K562 (cell line): ENCODE data around the gene SLCO2B1. TPM values are rescaled to one million over a fixed set of nuclear protein-coding genes. Genes with fewer than 3 reads are reported as not detected.

Source experiments
- KDM1A ChIP-seq, 2 experiments: fragments of 450-650 bp; IDR thresholded peaks; 2 replicates each; pipeline ENCODE4 v1.6.1; 2016; ENCODE audit warnings: mild to moderate bottlenecking in 2 of 2
- SNRNP70 ChIP-seq: fragments of 200-400 bp; formaldehyde crosslinking; optimal IDR thresholded peaks from 2 replicates; pipeline ENCODE3; 2017; ENCODE audit warnings: low read depth, low read length
- TCF3 ChIP-seq: sonication (generic); formaldehyde crosslinking; IDR thresholded peaks from 2 replicates; pipeline ENCODE4 v1.4.0; 2020; ENCODE audit warnings: mild to moderate bottlenecking, missing genetic modification reagents
- ZMIZ1 ChIP-seq, 2 experiments: fragments of 150-350 bp in 1 of 2; IDR thresholded peaks; 2 replicates each; pipeline ENCODE4 v1.6.1; 2012 to 2016; ENCODE audit warnings: low read depth in 2 of 2, low read length in 2 of 2, mild to moderate bottlenecking in 1 of 2, moderate library complexity in 1 of 2
- ZNF561 ChIP-seq: fragments of 450-650 bp; formaldehyde crosslinking; conservative IDR thresholded peaks from 2 replicates; pipeline ENCODE4 v1.4.0; 2020; ENCODE audit warnings: mild to moderate bottlenecking, moderate library complexity
- polyA plus RNA-seq, 8 experiments: library from polyadenylated mRNA; depleted of rRNA in 4 of 8; stranded (reverse) in 5 of 8; unstranded in 3 of 8; fragments of >200 nt; fragmentation: Nextera tagmentation in 2 of 8; fragmentation: Illumina TruSeq in 1 of 8; extraction: Ambion mirVana in 2 of 8; extraction: Trizol in 1 of 8; gene quantifications; 2 replicates each; pipeline versions ENCODE4 v1.2.1 to v1.2.3, GENCODE V29; 2011 to 2014; ENCODE audit warnings: inconsistent platforms in 1 of 8, missing spikeins in 1 of 8
- total RNA-seq, 7 experiments: library from RNA; depleted of rRNA in 6 of 7; stranded (reverse); fragments of >200 nt in 6 of 7; fragmentation: Illumina TruSeq in 2 of 7; extraction: Trizol in 2 of 7; gene quantifications; 2 replicates each; pipeline versions ENCODE4 v1.2.1 to v1.2.3, GENCODE V29; 2011 to 2021; ENCODE audit warnings: low replicate concordance in 1 of 7
- TF ChIP-seq, protein P1 (sequence below): fragments of 200-600 bp; sonication (generic); IDR thresholded peaks from one replicate; pipeline ENCODE4 v1.6.1; 2012; ENCODE audit warnings: mild to moderate bottlenecking, low read depth, low read length, inconsistent platforms
- TF ChIP-seq, protein P2 (sequence below), 2 experiments: fragments of 450-650 bp; conservative IDR thresholded peaks; 2 replicates each; pipeline ENCODE4 v1.6.1; 2017; ENCODE audit warnings: mild to moderate bottlenecking in 2 of 2, moderate library complexity in 2 of 2

SLCO2B1 gene
- total and polyA plus RNA-seq, 9 of the 15 experiments (the other 6 are each of a cell fraction or from before 2014, with no cell fraction given): 0.70 to 14.7 (median 7.6) TPM

DNA sequence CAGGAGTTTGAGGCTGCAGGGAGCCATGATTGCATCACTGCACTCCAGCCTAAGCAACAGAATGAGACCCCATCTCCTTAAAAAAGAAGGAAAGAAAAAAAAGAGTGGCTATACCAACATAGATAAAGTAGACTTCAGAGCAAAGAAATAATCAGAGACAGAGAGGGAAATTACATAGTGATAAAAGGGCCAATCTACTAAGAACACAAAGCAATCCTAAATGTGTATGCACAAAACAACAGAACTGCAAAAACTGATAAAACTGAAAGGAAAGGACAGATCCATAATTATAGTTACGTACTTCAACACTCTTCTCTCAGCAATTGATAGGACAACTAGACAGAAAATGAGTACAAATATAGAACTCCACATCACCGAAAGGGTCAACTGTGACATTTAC lies 36.4 kb upstream of the SLCO2B1 start (continued):
- TF ChIP-seq, protein P1, sequence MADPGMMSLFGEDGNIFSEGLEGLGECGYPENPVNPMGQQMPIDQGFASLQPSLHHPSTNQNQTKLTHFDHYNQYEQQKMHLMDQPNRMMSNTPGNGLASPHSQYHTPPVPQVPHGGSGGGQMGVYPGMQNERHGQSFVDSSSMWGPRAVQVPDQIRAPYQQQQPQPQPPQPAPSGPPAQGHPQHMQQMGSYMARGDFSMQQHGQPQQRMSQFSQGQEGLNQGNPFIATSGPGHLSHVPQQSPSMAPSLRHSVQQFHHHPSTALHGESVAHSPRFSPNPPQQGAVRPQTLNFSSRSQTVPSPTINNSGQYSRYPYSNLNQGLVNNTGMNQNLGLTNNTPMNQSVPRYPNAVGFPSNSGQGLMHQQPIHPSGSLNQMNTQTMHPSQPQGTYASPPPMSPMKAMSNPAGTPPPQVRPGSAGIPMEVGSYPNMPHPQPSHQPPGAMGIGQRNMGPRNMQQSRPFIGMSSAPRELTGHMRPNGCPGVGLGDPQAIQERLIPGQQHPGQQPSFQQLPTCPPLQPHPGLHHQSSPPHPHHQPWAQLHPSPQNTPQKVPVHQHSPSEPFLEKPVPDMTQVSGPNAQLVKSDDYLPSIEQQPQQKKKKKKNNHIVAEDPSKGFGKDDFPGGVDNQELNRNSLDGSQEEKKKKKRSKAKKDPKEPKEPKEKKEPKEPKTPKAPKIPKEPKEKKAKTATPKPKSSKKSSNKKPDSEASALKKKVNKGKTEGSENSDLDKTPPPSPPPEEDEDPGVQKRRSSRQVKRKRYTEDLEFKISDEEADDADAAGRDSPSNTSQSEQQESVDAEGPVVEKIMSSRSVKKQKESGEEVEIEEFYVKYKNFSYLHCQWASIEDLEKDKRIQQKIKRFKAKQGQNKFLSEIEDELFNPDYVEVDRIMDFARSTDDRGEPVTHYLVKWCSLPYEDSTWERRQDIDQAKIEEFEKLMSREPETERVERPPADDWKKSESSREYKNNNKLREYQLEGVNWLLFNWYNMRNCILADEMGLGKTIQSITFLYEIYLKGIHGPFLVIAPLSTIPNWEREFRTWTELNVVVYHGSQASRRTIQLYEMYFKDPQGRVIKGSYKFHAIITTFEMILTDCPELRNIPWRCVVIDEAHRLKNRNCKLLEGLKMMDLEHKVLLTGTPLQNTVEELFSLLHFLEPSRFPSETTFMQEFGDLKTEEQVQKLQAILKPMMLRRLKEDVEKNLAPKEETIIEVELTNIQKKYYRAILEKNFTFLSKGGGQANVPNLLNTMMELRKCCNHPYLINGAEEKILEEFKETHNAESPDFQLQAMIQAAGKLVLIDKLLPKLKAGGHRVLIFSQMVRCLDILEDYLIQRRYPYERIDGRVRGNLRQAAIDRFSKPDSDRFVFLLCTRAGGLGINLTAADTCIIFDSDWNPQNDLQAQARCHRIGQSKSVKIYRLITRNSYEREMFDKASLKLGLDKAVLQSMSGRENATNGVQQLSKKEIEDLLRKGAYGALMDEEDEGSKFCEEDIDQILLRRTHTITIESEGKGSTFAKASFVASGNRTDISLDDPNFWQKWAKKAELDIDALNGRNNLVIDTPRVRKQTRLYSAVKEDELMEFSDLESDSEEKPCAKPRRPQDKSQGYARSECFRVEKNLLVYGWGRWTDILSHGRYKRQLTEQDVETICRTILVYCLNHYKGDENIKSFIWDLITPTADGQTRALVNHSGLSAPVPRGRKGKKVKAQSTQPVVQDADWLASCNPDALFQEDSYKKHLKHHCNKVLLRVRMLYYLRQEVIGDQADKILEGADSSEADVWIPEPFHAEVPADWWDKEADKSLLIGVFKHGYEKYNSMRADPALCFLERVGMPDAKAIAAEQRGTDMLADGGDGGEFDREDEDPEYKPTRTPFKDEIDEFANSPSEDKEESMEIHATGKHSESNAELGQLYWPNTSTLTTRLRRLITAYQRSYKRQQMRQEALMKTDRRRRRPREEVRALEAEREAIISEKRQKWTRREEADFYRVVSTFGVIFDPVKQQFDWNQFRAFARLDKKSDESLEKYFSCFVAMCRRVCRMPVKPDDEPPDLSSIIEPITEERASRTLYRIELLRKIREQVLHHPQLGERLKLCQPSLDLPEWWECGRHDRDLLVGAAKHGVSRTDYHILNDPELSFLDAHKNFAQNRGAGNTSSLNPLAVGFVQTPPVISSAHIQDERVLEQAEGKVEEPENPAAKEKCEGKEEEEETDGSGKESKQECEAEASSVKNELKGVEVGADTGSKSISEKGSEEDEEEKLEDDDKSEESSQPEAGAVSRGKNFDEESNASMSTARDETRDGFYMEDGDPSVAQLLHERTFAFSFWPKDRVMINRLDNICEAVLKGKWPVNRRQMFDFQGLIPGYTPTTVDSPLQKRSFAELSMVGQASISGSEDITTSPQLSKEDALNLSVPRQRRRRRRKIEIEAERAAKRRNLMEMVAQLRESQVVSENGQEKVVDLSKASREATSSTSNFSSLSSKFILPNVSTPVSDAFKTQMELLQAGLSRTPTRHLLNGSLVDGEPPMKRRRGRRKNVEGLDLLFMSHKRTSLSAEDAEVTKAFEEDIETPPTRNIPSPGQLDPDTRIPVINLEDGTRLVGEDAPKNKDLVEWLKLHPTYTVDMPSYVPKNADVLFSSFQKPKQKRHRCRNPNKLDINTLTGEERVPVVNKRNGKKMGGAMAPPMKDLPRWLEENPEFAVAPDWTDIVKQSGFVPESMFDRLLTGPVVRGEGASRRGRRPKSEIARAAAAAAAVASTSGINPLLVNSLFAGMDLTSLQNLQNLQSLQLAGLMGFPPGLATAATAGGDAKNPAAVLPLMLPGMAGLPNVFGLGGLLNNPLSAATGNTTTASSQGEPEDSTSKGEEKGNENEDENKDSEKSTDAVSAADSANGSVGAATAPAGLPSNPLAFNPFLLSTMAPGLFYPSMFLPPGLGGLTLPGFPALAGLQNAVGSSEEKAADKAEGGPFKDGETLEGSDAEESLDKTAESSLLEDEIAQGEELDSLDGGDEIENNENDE: no peak
- TF ChIP-seq TCF3 (CRISPR knock-in tag): peak; percentile 79
- TF ChIP-seq KDM1A (IDR thresholded peaks at IDR 0.05): no peak
- no peak for TF ChIP-seq ZNF561 (CRISPR knock-in tag)
- TF ChIP-seq SNRNP70: no peak
- TF ChIP-seq ZMIZ1 (IDR thresholded peaks at IDR 0.05; ENCODE audit: low read depth in 2 of 2, low read length in 2 of 2): no peak
- TF ChIP-seq, protein P2, sequence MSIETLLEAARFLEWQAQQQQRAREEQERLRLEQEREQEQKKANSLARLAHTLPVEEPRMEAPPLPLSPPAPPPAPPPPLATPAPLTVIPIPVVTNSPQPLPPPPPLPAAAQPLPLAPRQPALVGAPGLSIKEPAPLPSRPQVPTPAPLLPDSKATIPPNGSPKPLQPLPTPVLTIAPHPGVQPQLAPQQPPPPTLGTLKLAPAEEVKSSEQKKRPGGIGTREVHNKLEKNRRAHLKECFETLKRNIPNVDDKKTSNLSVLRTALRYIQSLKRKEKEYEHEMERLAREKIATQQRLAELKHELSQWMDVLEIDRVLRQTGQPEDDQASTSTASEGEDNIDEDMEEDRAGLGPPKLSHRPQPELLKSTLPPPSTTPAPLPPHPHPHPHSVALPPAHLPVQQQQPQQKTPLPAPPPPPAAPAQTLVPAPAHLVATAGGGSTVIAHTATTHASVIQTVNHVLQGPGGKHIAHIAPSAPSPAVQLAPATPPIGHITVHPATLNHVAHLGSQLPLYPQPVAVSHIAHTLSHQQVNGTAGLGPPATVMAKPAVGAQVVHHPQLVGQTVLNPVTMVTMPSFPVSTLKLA (conservative IDR thresholded peaks at IDR 0.05): no peak
